CD14-positive monocyte (primary cell): Measurements from ENCODE around the gene GPRC5C. TPM values are rescaled to one million over a fixed set of nuclear protein-coding genes. Genes with fewer than 3 reads are reported as not detected.

ENCODE experiments used
- DNase-seq, 3 donors: peaks; one replicate each; pipeline ENCODE4 v3.0.0-alpha.2; 2011 to 2022
- H2AFZ ChIP-seq: 2 replicates; pipeline ENCODE4 v1.6.0; 2012; ENCODE audit warnings: mild to moderate bottlenecking, low read depth, low read length, inconsistent platforms; ENCODE audit not compliant: insufficient read depth, poor library complexity, severe bottlenecking
- H3K27ac ChIP-seq, 2 donors: 1 replicate in 1 of 2; 2 replicates in 1 of 2; pipeline ENCODE4 v1.5.1; 2012 to 2013; ENCODE audit warnings: low read length in 2 of 2, control low read depth in 1 of 2, inconsistent platforms in 1 of 2, low read depth in 1 of 2, mild to moderate bottlenecking in 1 of 2
- H3K27me3 ChIP-seq, 2 donors: one replicate each; pipeline versions ENCODE4 v1.6.0 to v1.6.1; 2011 to 2013; ENCODE audit warnings: low read length in 2 of 2; ENCODE audit not compliant: control insufficient read depth in 2 of 2, insufficient read depth in 2 of 2
- H3K36me3 ChIP-seq, 2 donors: replicated peaks in 1 of 2; 1 replicate in 1 of 2; 2 replicates in 1 of 2; pipeline versions ENCODE4 v1.5.1 to v1.6.1; 2012 to 2013; ENCODE audit warnings: low read length in 2 of 2, control low read depth in 1 of 2, inconsistent platforms in 1 of 2, mild to moderate bottlenecking in 1 of 2; ENCODE audit not compliant: insufficient read depth in 2 of 2, control insufficient read depth in 1 of 2
- H3K4me1 ChIP-seq, 2 donors: 1 replicate in 1 of 2; 2 replicates in 1 of 2; pipeline versions ENCODE4 v1.5.1 to v1.6.1; 2012 to 2013; ENCODE audit warnings: low read length in 2 of 2, control low read depth in 1 of 2, inconsistent platforms in 1 of 2, mild to moderate bottlenecking in 1 of 2, moderate library complexity in 1 of 2; ENCODE audit not compliant: insufficient read depth in 2 of 2, control insufficient read depth in 1 of 2
- H3K4me2 ChIP-seq: replicated peaks from 2 replicates; pipeline ENCODE3; 2012; ENCODE audit warnings: low read length, moderate library complexity, mild to moderate bottlenecking; ENCODE audit not compliant: poor library complexity, severe bottlenecking; ENCODE audit errors: extremely low read depth
- H3K4me3 ChIP-seq, 3 experiments: fragments of 200-600 bp in 1 of 3; sonication (generic) in 1 of 3; replicated peaks in 1 of 3; 1 replicate in 2 of 3; 2 replicates in 1 of 3; pipeline ENCODE4 v1.5.1; 2011 to 2013; ENCODE audit warnings: low read length in 3 of 3, mild to moderate bottlenecking in 3 of 3, control low read depth in 2 of 3, low read depth in 2 of 3, inconsistent platforms in 1 of 3, moderate library complexity in 1 of 3
- H3K79me2 ChIP-seq: 2 replicates; pipeline ENCODE4 v1.6.0; 2012; ENCODE audit warnings: mild to moderate bottlenecking, control low read depth, inconsistent platforms, low read length, moderate library complexity; ENCODE audit not compliant: insufficient read depth
- H3K9ac ChIP-seq: 2 replicates; pipeline ENCODE4 v1.6.0; 2017; ENCODE audit warnings: low read length, mild to moderate bottlenecking; ENCODE audit not compliant: insufficient read depth, poor library complexity, severe bottlenecking
- H3K9me3 ChIP-seq, 2 donors: replicated peaks in 1 of 2; 1 replicate in 1 of 2; 2 replicates in 1 of 2; pipeline versions ENCODE4 v1.5.1 to v1.6.1; 2012 to 2013; ENCODE audit warnings: low read length in 2 of 2, control low read depth in 1 of 2; ENCODE audit not compliant: control insufficient read depth in 1 of 2, insufficient read depth in 1 of 2
- H4K20me1 ChIP-seq: 2 replicates; pipeline ENCODE4 v1.6.0; 2012; ENCODE audit warnings: mild to moderate bottlenecking, low read length, control low read depth, moderate library complexity; ENCODE audit not compliant: insufficient read depth
- H3K27ac Mint-ChIP-seq, 7 donors: one replicate each; pipeline ENCODE4 v1.8.0; 2020; ENCODE audit warnings: mild to moderate bottlenecking in 7 of 7, mixed read lengths in 7 of 7, moderate library complexity in 6 of 7, inconsistent platforms in 2 of 7
- H3K27me3 Mint-ChIP-seq, 3 donors: one replicate each; pipeline ENCODE4 v1.8.0; 2021 to 2022; ENCODE audit warnings: low read depth in 3 of 3, mild to moderate bottlenecking in 3 of 3, mixed read lengths in 3 of 3, moderate library complexity in 3 of 3, inconsistent platforms in 1 of 3
- H3K36me3 Mint-ChIP-seq, 2 donors: one replicate each; pipeline ENCODE4 v1.8.0; 2020; ENCODE audit warnings: mixed read lengths in 2 of 2, inconsistent platforms in 1 of 2, mild to moderate bottlenecking in 1 of 2
- H3K4me1 Mint-ChIP-seq: one replicate; pipeline ENCODE4 v1.8.0; 2020; ENCODE audit warnings: mild to moderate bottlenecking, mixed read lengths
- H3K4me3 Mint-ChIP-seq, 2 donors: one replicate each; pipeline ENCODE4 v1.8.0; 2020; ENCODE audit warnings: mild to moderate bottlenecking in 2 of 2, mixed read lengths in 2 of 2, moderate library complexity in 1 of 2
- H3K9me3 Mint-ChIP-seq, 7 donors: one replicate each; pipeline ENCODE4 v1.8.0; 2020 to 2022; ENCODE audit warnings: mixed read lengths in 7 of 7, mild to moderate bottlenecking in 6 of 7, moderate library complexity in 6 of 7, inconsistent platforms in 2 of 7
- CTCF ChIP-seq: fragments of 200-600 bp; IDR thresholded peaks from one replicate; pipeline ENCODE4 v1.8.0; 2022; ENCODE audit warnings: antibody characterized with exemption, mild to moderate bottlenecking
- WGBS: methylation state at CpG from one replicate; pipeline ENCODE4 v1.1.5; 2013; ENCODE audit warnings: missing lambda C conversion rate; ENCODE audit not compliant: insufficient coverage; 5-methylcytosine and 5-hydroxymethylcytosine counted together
- intact Hi-C, 2 donors: fragments of 100-400 bp; cut with micrococcal nuclease; formaldehyde crosslinking; loops; one replicate each; pipeline versions ENCODE4 v1.15.0 to v1.15.1; 2023
- polyA plus RNA-seq, 3 donors: library from polyadenylated mRNA; depleted of rRNA in 1 of 3; unstranded in 2 of 3; stranded (reverse) in 1 of 3; fragments of 300-500 nt in 2 of 3; fragments of >200 nt in 1 of 3; fragmentation: Illumina TruSeq in 2 of 3; gene quantifications; 1 replicate in 2 of 3; 2 replicates in 1 of 3; pipeline ENCODE4 v1.2.3, GENCODE V29; 2012 to 2021

GPRC5C gene
- polyA plus RNA-seq, 3 donors: 0.47 to 3.3 (median 1.9) TPM

- no peak overlapping the region for H2AFZ ChIP-seq
- H3K4me3 Mint-ChIP-seq: no peak overlapping the region
- no peaks in the 10 kb centered on the region for H3K36me3 ChIP-seq
- H3K9me3 Mint-ChIP-seq: peaks cover 0 to 9% (median 7%) of the 10 kb centered on the region in 7 donors
- H3K27ac Mint-ChIP-seq: no peak overlapping the region
- H3K27me3 Mint-ChIP-seq: peaks cover 8 to 20% (median 15%) of the 10 kb centered on the region in 3 donors
- no peaks in the 10 kb centered on the region for H4K20me1 ChIP-seq
- no peak overlapping the region for H3K4me2 ChIP-seq
- peaks cover 0 to 6% of the 10 kb centered on the region in 2 donors for H3K9me3 ChIP-seq
- intact Hi-C loops: loop anchor here in 1 of 2 donors (5.0 kb wide), 1 partner anchor 35 kb away; no protein-coding TSS in a partner anchor
- no peak for TF ChIP-seq CTCF
- no peak for DNase-seq
- peaks cover 31% of the 10 kb centered on the region for H3K4me1 Mint-ChIP-seq
- no peak overlapping the region for H3K27ac ChIP-seq
- no peaks in the 10 kb centered on the region for H3K27me3 ChIP-seq
- H3K36me3 Mint-ChIP-seq: no peaks in the 10 kb centered on the region
- no peak overlapping the region for H3K4me3 ChIP-seq
- 96% methylated on average over 5 of the region's 17 CpGs for WGBS
- peaks cover 15 to 31% of the 10 kb centered on the region in 2 donors for H3K4me1 ChIP-seq
- H3K79me2 ChIP-seq: no peaks in the 10 kb centered on the region
- H3K9ac ChIP-seq: no peak overlapping the region
These were observed 44.3 kb upstream of the GPRC5C start for GRCh38 chr17:74387365-74388218.

DNA sequence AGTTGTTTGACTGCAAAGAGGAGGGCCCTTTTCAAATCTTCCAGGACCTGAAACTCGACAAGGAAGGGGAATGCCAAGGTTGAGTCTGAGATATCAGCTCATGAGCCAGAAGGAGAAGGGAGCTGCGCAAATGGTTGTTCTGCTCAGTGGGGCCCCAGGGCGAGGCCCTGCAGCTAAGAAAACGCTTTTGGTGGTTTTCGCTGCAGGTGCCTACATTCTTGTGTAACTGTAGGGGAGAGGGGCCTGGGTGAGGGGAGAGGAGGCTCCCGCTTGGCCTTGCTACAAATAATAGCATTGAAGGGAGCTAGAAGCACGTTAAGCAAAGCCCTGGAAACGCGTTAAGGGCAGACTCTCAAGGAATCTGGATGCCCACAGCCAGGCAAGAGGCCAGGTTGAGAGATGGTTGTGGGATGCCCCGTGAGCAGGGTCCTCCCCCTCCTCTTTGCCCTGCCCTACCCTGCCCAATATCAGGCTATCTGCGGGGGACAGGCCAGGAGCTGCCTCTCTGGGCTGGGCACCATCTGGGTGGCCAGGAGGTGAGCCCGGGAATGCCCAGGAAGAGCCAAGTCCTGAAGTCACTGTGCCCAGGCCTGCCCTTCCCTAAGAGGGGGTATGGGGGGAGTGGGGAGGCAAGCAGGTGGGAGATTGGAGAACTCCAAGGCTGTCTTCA, 42.7 kb upstream of the GPRC5C start:
- H3K27me3 ChIP-seq: no peaks in the 10 kb centered on the region
- 47% methylated on average over 10 of the region's 12 CpGs for WGBS

More for the DNA sequence above, 42.7 kb upstream of the GPRC5C start:
- H2AFZ ChIP-seq: no peak overlapping the region
- peaks cover 33% of the 10 kb centered on the region for H3K4me1 Mint-ChIP-seq
- H3K9me3 ChIP-seq: peaks cover 0 to 11% of the 10 kb centered on the region in 2 donors
- no peak overlapping the region for H3K27ac Mint-ChIP-seq
- H3K79me2 ChIP-seq: no peaks in the 10 kb centered on the region
- no peak overlapping the region for H3K4me3 ChIP-seq
- H3K4me2 ChIP-seq: no peak overlapping the region
- no peaks in the 10 kb centered on the region for H3K36me3 ChIP-seq
- no peak overlapping the region for H3K9ac ChIP-seq
- H3K27me3 Mint-ChIP-seq: peaks cover 8 to 18% (median 15%) of the 10 kb centered on the region in 3 donors
- peaks cover 3 to 14% (median 9%) of the 10 kb centered on the region in 7 donors for H3K9me3 Mint-ChIP-seq
- no peak for TF ChIP-seq CTCF
- no peaks in the 10 kb centered on the region for H4K20me1 ChIP-seq
- DNase-seq: no peak
- no peak overlapping the region for H3K4me3 Mint-ChIP-seq
- H3K4me1 ChIP-seq: peaks cover 15 to 31% of the 10 kb centered on the region in 2 donors
- H3K36me3 Mint-ChIP-seq: peaks cover 0 to 4% of the 10 kb centered on the region in 2 donors
- H3K27ac ChIP-seq: no peak overlapping the region
- intact Hi-C loops: loop anchor here in 1 of 2 donors (5.0 kb wide), 1 partner anchor 33 kb away; no protein-coding TSS in a partner anchor
